ENCODE data around the gene SMARCA2. TPM values are rescaled to one million over a fixed set of nuclear protein-coding genes. Genes with fewer than 3 reads are reported as not detected.

SMARCA2 gene
- total RNA-seq, 1 experiment from 2014 or later = 108 TPM

DNA sequence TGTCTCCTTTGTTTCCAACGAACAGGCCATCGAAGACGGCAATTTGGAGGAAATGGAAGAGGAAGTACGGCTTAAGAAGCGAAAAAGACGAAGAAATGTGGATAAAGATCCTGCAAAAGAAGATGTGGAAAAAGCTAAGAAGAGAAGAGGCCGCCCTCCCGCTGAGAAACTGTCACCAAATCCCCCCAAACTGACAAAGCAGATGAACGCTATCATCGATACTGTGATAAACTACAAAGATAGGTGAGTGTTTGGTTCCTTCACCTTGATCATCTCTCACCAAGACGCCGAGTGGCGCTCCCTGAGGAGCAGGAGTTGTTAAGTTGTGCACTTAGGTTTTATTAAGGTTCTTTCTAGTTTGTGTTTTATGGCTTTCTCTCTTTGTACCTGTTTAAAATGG, 146.5 kb downstream of the SMARCA2 start:
- Histone ChIP-seq H3K9me2 (replicated peaks; ENCODE audit: insufficient read depth, low read length) (no peaks in the 10 kb centered on the region), H3K27me3 (ENCODE audit: low read length) (no peaks in the 10 kb centered on the region), H3K79me2 (ENCODE audit: low read length) (peaks cover 46% of the 10 kb centered on the region), H4K20me1 (ENCODE audit: insufficient read depth, low read depth, low read length) (no peaks in the 10 kb centered on the region), H2AFZ (ENCODE audit: low read length) (no peak overlapping the region), H3K9ac (ENCODE audit: low read length) (no peak overlapping the region), H3K4me3 (ENCODE audit: low read length) (no peak overlapping the region), H3K4me1 (ENCODE audit: low read length) (peaks cover 81% of the 10 kb centered on the region), H3K9me3 (ENCODE audit: low read length) (no peaks in the 10 kb centered on the region), H3K4me2 (ENCODE audit: low read depth, low read length, poor library complexity, severe bottlenecking) (no peak overlapping the region), H3K36me3 (ENCODE audit: insufficient read depth, low read length) (no peaks in the 10 kb centered on the region; the same call in 1 of the 2 replicates), H3K27ac (ENCODE audit: low read length) (no peak overlapping the region)
- DNase-seq = no peak

DNA sequence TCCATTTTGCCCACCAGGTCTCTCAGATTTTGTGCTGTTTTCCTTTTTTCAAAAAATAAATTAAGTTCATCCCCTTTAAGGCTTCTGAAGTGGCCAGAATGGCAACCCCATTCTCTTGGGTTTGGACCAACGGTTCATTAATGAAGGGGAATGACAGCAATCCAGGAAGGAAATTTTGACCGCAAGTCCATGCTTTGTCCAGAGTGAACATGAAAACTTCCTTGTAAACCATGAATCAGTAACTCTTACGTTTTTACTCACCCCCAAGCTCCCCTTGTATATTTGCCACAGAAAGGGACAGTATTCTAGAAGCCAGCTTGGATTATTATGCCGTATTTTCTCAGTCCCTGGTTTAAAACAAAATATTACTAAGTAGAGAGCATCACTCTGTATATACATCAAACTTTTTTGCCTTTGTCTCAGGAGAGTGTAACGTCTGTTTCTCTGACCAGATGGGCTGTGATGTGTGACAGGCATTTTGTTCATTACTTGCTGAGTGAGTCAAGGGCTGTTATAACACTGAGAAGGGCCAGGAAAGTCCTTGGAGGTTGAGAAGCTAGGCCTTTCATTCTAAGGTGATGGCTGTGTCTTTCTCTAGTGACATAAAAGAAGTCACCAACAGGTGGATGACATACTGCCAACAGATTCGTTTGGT, 148.2 kb downstream of the SMARCA2 start:
- Histone ChIP-seq H4K20me1 (ENCODE audit: insufficient read depth, low read depth, low read length) (no peaks in the 10 kb centered on the region), H3K4me2 (ENCODE audit: low read depth, low read length, poor library complexity, severe bottlenecking) (no peak overlapping the region), H3K9ac (ENCODE audit: low read length) (no peak overlapping the region), H3K9me3 (ENCODE audit: low read length) (no peaks in the 10 kb centered on the region), H3K79me2 (ENCODE audit: low read length) (peaks cover 57% of the 10 kb centered on the region), H3K4me1 (ENCODE audit: low read length) (peaks cover 67% of the 10 kb centered on the region), H3K36me3 (ENCODE audit: insufficient read depth, low read length) (peaks cover 5% of the 10 kb centered on the region; the same call in 1 of the 2 replicates), H3K27me3 (ENCODE audit: low read length) (no peaks in the 10 kb centered on the region), H3K27ac (ENCODE audit: low read length) (peak overlapping the region; percentile 45), H3K4me3 (ENCODE audit: low read length) (no peak overlapping the region), H3K9me2 (replicated peaks; ENCODE audit: insufficient read depth, low read length) (no peaks in the 10 kb centered on the region), H2AFZ (ENCODE audit: low read length) (no peak overlapping the region)
- DNase-seq = no peak

DNA sequence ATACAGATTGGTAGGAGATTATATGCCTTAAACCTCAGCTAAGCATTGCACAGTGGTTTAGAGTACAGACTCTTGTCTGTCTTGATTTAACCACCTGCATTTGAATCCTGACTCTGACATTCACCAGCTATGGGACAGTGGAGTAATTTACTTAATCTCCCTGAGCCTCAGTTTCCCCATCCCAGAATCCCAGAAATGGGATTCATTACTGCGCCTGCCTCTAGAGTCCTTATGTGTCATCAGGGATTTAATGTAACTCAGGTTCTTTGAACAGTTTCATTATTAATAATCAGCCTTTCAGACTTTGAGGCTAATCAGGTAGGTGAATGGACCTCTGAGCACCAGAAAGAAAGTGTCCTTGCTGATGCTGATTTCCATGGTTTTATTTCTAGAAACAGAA, 149.1 kb downstream of the SMARCA2 start:
- H3K27me3 ChIP-seq (ENCODE audit: low read length) = no peaks in the 10 kb centered on the region
- peaks cover 50% of the 10 kb centered on the region for H3K79me2 ChIP-seq (ENCODE audit: low read length)
- H3K9me3 ChIP-seq (ENCODE audit: low read length) = no peaks in the 10 kb centered on the region
- H2AFZ ChIP-seq (ENCODE audit: low read length) = no peak overlapping the region
- peak overlapping the region; percentile 51 for H3K4me2 ChIP-seq (ENCODE audit: low read depth, low read length, poor library complexity, severe bottlenecking)
- 0 out of 2 replicates have a peak overlapping the region, but pooled peaks have one; percentile 6 for H3K4me3 ChIP-seq (ENCODE audit: low read length)
- H4K20me1 ChIP-seq (ENCODE audit: insufficient read depth, low read depth, low read length) = no peaks in the 10 kb centered on the region
- no peaks in the 10 kb centered on the region for H3K9me2 ChIP-seq (replicated peaks; ENCODE audit: insufficient read depth, low read length)
- DNase-seq = no peak
- H3K36me3 ChIP-seq (ENCODE audit: insufficient read depth, low read length) = peaks cover 9% of the 10 kb centered on the region; the same call in 1 of the 2 replicates
- H3K9ac ChIP-seq (ENCODE audit: low read length) = peak overlapping the region; percentile 9; the same call in 1 of the 2 replicates
- H3K4me1 ChIP-seq (ENCODE audit: low read length) = peaks cover 59% of the 10 kb centered on the region
- peak overlapping the region; percentile 74 for H3K27ac ChIP-seq (ENCODE audit: low read length)

DNA sequence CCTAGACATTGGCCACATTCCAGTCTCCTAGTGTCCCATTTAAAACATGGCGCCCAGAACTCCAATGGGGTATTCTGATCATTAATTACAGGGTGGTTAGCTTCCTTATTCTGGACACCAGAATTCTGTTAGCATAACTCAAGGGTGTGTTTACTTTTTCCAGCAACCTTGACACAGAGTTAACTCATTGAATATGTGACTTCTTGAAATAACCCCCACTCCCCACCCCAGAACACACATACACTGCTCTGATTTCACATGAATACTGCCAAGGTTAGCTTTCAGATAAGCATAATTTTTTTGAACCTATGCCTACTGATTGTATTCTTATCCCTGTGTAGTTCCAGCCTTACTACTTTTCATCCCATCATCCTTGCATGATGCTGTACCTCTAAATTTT, 151.1 kb downstream of the SMARCA2 start:
- Histone ChIP-seq H3K4me3 (ENCODE audit: low read length) (no peak overlapping the region), H3K36me3 (ENCODE audit: insufficient read depth, low read length) (peaks cover 11% of the 10 kb centered on the region; the same call in 1 of the 2 replicates), H3K27me3 (ENCODE audit: low read length) (no peaks in the 10 kb centered on the region), H3K9ac (ENCODE audit: low read length) (no peak overlapping the region), H3K79me2 (ENCODE audit: low read length) (peaks cover 42% of the 10 kb centered on the region), H3K9me3 (ENCODE audit: low read length) (no peaks in the 10 kb centered on the region), H2AFZ (ENCODE audit: low read length) (no peak overlapping the region), H3K4me1 (ENCODE audit: low read length) (peaks cover 40% of the 10 kb centered on the region), H4K20me1 (ENCODE audit: insufficient read depth, low read depth, low read length) (no peaks in the 10 kb centered on the region), H3K4me2 (ENCODE audit: low read depth, low read length, poor library complexity, severe bottlenecking) (no peak overlapping the region), H3K27ac (ENCODE audit: low read length) (no peak overlapping the region; the same call in 1 of the 2 replicates), H3K9me2 (replicated peaks; ENCODE audit: insufficient read depth, low read length) (no peaks in the 10 kb centered on the region)
- no peak for DNase-seq

DNA sequence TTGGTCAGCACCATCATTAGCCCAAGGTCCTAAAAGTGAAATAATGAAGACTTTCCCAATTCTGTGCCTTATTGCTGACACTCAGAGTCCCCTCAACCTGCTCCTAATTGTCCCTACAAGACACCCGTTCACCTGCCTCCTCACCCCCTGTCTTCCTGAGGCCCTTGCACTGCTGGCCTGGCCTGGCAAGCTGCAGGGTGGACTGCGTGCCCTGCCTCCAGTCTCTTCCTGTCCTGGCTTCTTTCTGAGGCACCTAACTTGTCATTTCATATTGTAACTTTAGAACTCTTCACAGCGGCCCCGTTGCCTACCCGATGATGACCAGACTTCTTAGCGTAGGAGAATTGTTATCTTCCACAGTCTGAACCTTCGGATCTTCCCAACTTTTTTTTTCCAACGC, 153.9 kb downstream of the SMARCA2 start:
- Histone ChIP-seq H3K4me1 (ENCODE audit: low read length) (peaks cover 27% of the 10 kb centered on the region), H3K36me3 (ENCODE audit: insufficient read depth, low read length) (peaks cover 26% of the 10 kb centered on the region), H3K79me2 (ENCODE audit: low read length) (peaks cover 39% of the 10 kb centered on the region), H3K9ac (ENCODE audit: low read length) (no peak overlapping the region), H4K20me1 (ENCODE audit: insufficient read depth, low read depth, low read length) (no peaks in the 10 kb centered on the region), H3K4me2 (ENCODE audit: low read depth, low read length, poor library complexity, severe bottlenecking) (no peak overlapping the region), H3K9me3 (ENCODE audit: low read length) (no peaks in the 10 kb centered on the region), H3K9me2 (replicated peaks; ENCODE audit: insufficient read depth, low read length) (no peaks in the 10 kb centered on the region), H3K27me3 (ENCODE audit: low read length) (no peaks in the 10 kb centered on the region), H3K27ac (ENCODE audit: low read length) (no peak overlapping the region), H3K4me3 (ENCODE audit: low read length) (no peak overlapping the region), H2AFZ (ENCODE audit: low read length) (no peak overlapping the region)
- no peak for DNase-seq

DNA sequence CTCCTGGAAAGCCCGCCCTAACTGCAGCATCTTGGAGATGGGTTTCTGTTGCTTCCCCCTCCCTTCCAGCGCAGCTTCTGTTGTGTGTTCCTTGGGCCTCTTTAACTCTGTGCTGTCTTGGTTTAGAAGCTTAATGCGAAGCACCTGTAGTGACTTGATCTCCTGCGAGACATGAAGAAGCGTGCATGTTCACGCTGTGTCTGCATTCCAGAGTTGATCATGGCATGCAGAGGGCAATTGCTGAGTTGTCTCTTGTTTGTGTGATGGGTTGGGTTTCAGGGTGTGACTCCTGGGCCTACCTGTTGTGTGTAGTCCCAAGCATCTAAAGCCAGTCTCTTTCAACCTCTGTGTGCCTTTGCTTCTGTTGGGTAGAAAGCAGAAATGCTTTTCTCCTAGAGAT, 155.6 kb downstream of the SMARCA2 start:
- Histone ChIP-seq H3K9me2 (replicated peaks; ENCODE audit: insufficient read depth, low read length) (no peaks in the 10 kb centered on the region), H3K9ac (ENCODE audit: low read length) (no peak overlapping the region), H3K36me3 (ENCODE audit: insufficient read depth, low read length) (peaks cover 26% of the 10 kb centered on the region), H2AFZ (ENCODE audit: low read length) (no peak overlapping the region), H3K4me2 (ENCODE audit: low read depth, low read length, poor library complexity, severe bottlenecking) (no peak overlapping the region), H3K27ac (ENCODE audit: low read length) (no peak overlapping the region), H3K9me3 (ENCODE audit: low read length) (no peaks in the 10 kb centered on the region), H3K79me2 (ENCODE audit: low read length) (peaks cover 25% of the 10 kb centered on the region), H3K27me3 (ENCODE audit: low read length) (no peaks in the 10 kb centered on the region), H3K4me3 (ENCODE audit: low read length) (no peak overlapping the region), H4K20me1 (ENCODE audit: insufficient read depth, low read depth, low read length) (no peaks in the 10 kb centered on the region), H3K4me1 (ENCODE audit: low read length) (peaks cover 10% of the 10 kb centered on the region)
- DNase-seq = no peak

DNA sequence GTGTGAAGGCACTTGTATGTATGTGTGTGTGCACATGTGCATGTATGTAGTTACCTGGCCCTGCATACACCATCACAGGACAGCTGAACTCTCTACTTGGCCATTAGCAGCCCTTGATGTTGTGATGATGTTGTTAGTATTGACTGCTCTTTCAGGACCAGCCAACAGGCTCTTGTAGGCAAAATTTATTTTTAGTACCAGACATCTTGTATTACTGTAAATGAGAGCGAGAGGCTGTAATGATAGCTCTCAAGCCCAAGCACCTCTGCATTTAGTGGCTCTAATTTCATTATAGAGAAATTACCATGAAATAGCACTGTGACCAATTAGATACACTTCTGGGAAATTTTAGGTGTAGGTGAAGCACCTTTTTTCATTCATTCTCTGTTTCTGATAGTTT, 158.0 kb downstream of the SMARCA2 start:
- no peak overlapping the region for H2AFZ ChIP-seq (ENCODE audit: low read length)
- no peak overlapping the region for H3K4me2 ChIP-seq (ENCODE audit: low read depth, low read length, poor library complexity, severe bottlenecking)
- H3K4me3 ChIP-seq (ENCODE audit: low read length) = no peak overlapping the region
- no peaks in the 10 kb centered on the region for H4K20me1 ChIP-seq (ENCODE audit: insufficient read depth, low read depth, low read length)
- H3K27ac ChIP-seq (ENCODE audit: low read length) = no peak overlapping the region
- H3K4me1 ChIP-seq (ENCODE audit: low read length) = peaks cover 3% of the 10 kb centered on the region; the same call in 1 of the 2 replicates
- no peaks in the 10 kb centered on the region for H3K27me3 ChIP-seq (ENCODE audit: low read length)
- no peaks in the 10 kb centered on the region for H3K9me2 ChIP-seq (replicated peaks; ENCODE audit: insufficient read depth, low read length)
- peaks cover 5% of the 10 kb centered on the region; the same call in 1 of the 2 replicates for H3K79me2 ChIP-seq (ENCODE audit: low read length)
- peaks cover 21% of the 10 kb centered on the region for H3K36me3 ChIP-seq (ENCODE audit: insufficient read depth, low read length)
- H3K9ac ChIP-seq (ENCODE audit: low read length) = no peak overlapping the region
- H3K9me3 ChIP-seq (ENCODE audit: low read length) = no peaks in the 10 kb centered on the region
- DNase-seq = no peak

DNA sequence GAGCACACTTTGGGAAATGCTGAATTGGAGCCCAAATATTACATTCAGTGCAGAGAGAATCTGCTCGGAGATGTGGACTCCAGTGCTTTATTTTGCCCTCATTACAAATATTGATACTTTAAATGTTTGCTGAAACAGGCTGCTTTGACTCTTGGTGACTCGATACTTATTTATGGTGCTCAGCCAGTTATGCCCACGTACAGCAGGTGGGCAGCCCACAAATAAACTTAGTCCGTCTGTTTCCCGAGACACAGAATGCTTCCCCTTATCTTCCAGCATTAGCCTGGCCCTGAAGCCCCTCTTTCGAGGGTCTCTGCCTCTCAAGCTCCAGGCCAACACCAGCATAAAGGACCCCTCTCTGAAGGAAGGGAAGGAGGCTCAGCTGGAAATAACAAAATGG, 158.7 kb downstream of the SMARCA2 start:
- Histone ChIP-seq H3K4me2 (ENCODE audit: low read depth, low read length, poor library complexity, severe bottlenecking) (no peak overlapping the region), H3K4me3 (ENCODE audit: low read length) (no peak overlapping the region), H3K79me2 (ENCODE audit: low read length) (peaks cover 5% of the 10 kb centered on the region; the same call in 1 of the 2 replicates), H3K4me1 (ENCODE audit: low read length) (peaks cover 9% of the 10 kb centered on the region), H2AFZ (ENCODE audit: low read length) (no peak overlapping the region), H4K20me1 (ENCODE audit: insufficient read depth, low read depth, low read length) (no peaks in the 10 kb centered on the region), H3K9me3 (ENCODE audit: low read length) (no peaks in the 10 kb centered on the region), H3K36me3 (ENCODE audit: insufficient read depth, low read length) (peaks cover 16% of the 10 kb centered on the region), H3K9ac (ENCODE audit: low read length) (no peak overlapping the region), H3K27ac (ENCODE audit: low read length) (no peak overlapping the region), H3K9me2 (replicated peaks; ENCODE audit: insufficient read depth, low read length) (no peaks in the 10 kb centered on the region), H3K27me3 (ENCODE audit: low read length) (no peaks in the 10 kb centered on the region)
- DNase-seq = no peak

Data from Karpas-422 (cell line).